CD4-positive, alpha-beta T cell (primary cell): ENCODE results near the gene NEU4. TPM values are rescaled to one million over a fixed set of nuclear protein-coding genes. Genes with fewer than 3 reads are reported as not detected.
A peak's percentile ranks its signal among the peaks of the same experiment; 100 is the strongest.

ENCODE experiments used
- ATAC-seq: fragments of 200-7000 bp; cut with Tn5 transposase; one replicate; pipeline ENCODE4 v1.10.0; 2022; ENCODE audit warnings: mild to moderate bottlenecking; ENCODE audit not compliant: poor library complexity
- CTCF ChIA-PET: fragments of 350-600 bp; sonication (Branson Sonifier 250); formaldehyde crosslinking; loops from one replicate; lab custom pipeline; 2021; ENCODE audit warnings: antibody characterized with exemption, inconsistent platforms; lab: Charles Lee
- POLR2A ChIA-PET: fragments of 350-600 bp; sonication (Branson Sonifier 250); formaldehyde crosslinking; loops from one replicate; lab custom pipeline; 2021; ENCODE audit warnings: antibody characterized with exemption, inconsistent platforms; lab: Charles Lee
- DNase-seq, 14 experiments: peaks; one replicate each; pipeline ENCODE4 v3.0.0-alpha.2; 2013 to 2020; ENCODE audit warnings: mixed read lengths in 2 of 14
- H3K27ac ChIP-seq, 2 donors: one replicate each; pipeline versions ENCODE4 v1.5.1 to v1.7.0; 2013; ENCODE audit warnings: low read length in 2 of 2, low read depth in 1 of 2, mild to moderate bottlenecking in 1 of 2
- H3K27me3 ChIP-seq, 2 experiments: 1 replicate in 1 of 2; 2 replicates in 1 of 2; pipeline versions ENCODE4 v1.6.1 to v1.7.0; 2013; ENCODE audit warnings: low read length in 2 of 2, control low read depth in 1 of 2, mild to moderate bottlenecking in 1 of 2, moderate library complexity in 1 of 2; ENCODE audit not compliant: insufficient read depth in 2 of 2, control insufficient read depth in 1 of 2
- H3K36me3 ChIP-seq: one replicate; pipeline ENCODE4 v1.6.1; 2013; ENCODE audit warnings: low read length, control low read depth; ENCODE audit not compliant: insufficient read depth
- H3K4me1 ChIP-seq: one replicate; pipeline ENCODE4 v1.6.1; 2013; ENCODE audit warnings: low read length, control low read depth; ENCODE audit not compliant: insufficient read depth
- H3K4me3 ChIP-seq: one replicate; pipeline ENCODE4 v1.5.1; 2013; ENCODE audit warnings: mild to moderate bottlenecking, low read length, moderate library complexity
- H3K9me3 ChIP-seq, 2 experiments: 1 replicate in 1 of 2; 2 replicates in 1 of 2; pipeline versions ENCODE4 v1.6.1 to v1.7.0; 2013; ENCODE audit warnings: low read length in 2 of 2, mild to moderate bottlenecking in 2 of 2, control low read depth in 1 of 2, moderate library complexity in 1 of 2; ENCODE audit not compliant: control insufficient read depth in 1 of 2, insufficient read depth in 1 of 2
- H3K27ac Mint-ChIP-seq: one replicate; pipeline ENCODE4 v1.8.0; 2020; ENCODE audit warnings: mixed read lengths
- H3K27me3 Mint-ChIP-seq: one replicate; pipeline ENCODE4 v1.8.0; 2021; ENCODE audit warnings: mixed read lengths
- H3K36me3 Mint-ChIP-seq: one replicate; pipeline ENCODE4 v1.8.0; 2021; ENCODE audit warnings: low read depth, mixed read lengths
- H3K4me1 Mint-ChIP-seq: one replicate; pipeline ENCODE4 v1.8.0; 2021; ENCODE audit warnings: low read depth, mixed read lengths
- H3K4me3 Mint-ChIP-seq: one replicate; pipeline ENCODE4 v1.8.0; 2020; ENCODE audit warnings: mild to moderate bottlenecking, mixed read lengths
- H3K9me3 Mint-ChIP-seq: one replicate; pipeline ENCODE4 v1.8.0; 2020; ENCODE audit warnings: mixed read lengths
- intact Hi-C, 2 experiments: fragments of 100-400 bp; cut with DNase I in 1 of 2; cut with micrococcal nuclease in 1 of 2; formaldehyde crosslinking; loops; one replicate each; pipeline versions ENCODE4 v1.15.1 to v1.9.0; 2023 to 2025; cut with DNase I, micrococcal nuclease
- total RNA-seq, 174 experiments: library from RNA in 2 of 174; stranded (reverse) in 2 of 174; gene quantifications; one replicate each; pipeline ENCODE4 v1.2.3 and lab custom pipeline; 2021 to 2026
- TF ChIP-seq, protein P1 (sequence below): fragments of 200-600 bp; IDR thresholded peaks from one replicate; pipeline ENCODE4 v1.8.0; 2022; ENCODE audit warnings: antibody characterized with exemption, mild to moderate bottlenecking

The NEU4 gene
- total RNA-seq, 2 experiments from 2014 or later = 4.3 to 6.8 TPM

DNA sequence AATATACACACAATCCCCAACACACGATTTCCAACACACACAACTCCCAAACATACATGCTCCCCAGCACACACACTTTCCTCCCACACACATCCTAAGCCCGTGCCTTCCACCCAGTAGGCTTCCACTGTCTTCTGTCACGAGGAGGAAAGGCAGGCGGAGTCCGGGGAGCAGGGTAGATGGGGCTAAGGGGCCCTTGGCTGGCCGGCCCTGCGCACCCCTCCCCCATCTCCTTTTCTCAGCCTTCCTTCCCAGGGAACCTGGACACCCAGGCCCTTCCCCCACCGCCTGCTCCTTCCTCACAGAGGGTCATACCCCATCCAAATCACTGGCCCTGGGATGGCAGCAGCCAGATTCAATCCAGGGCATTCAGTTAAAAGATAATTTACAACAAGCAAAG is 53.1 kb downstream of the NEU4 start:
- POLR2A ChIA-PET = no interaction called here
- H3K36me3 ChIP-seq = no peaks in the 10 kb centered on the region
- H3K4me1 ChIP-seq = peaks cover 93% of the 10 kb centered on the region
- Mint-ChIP-seq H3K4me1 (peaks cover 60% of the 10 kb centered on the region), H3K9me3 (no peaks in the 10 kb centered on the region), H3K27ac (no peak overlapping the region), H3K4me3 (no peak overlapping the region), H3K36me3 (no peaks in the 10 kb centered on the region), H3K27me3 (peaks cover 41% of the 10 kb centered on the region)
- no peaks in the 10 kb centered on the region for H3K9me3 ChIP-seq
- no peak overlapping the region for H3K4me3 ChIP-seq
- ATAC-seq (no peak), DNase-seq (no peak)
- CTCF ChIA-PET = no interaction called here
- no peak overlapping the region for H3K27ac ChIP-seq
- TF ChIP-seq, protein P1, sequence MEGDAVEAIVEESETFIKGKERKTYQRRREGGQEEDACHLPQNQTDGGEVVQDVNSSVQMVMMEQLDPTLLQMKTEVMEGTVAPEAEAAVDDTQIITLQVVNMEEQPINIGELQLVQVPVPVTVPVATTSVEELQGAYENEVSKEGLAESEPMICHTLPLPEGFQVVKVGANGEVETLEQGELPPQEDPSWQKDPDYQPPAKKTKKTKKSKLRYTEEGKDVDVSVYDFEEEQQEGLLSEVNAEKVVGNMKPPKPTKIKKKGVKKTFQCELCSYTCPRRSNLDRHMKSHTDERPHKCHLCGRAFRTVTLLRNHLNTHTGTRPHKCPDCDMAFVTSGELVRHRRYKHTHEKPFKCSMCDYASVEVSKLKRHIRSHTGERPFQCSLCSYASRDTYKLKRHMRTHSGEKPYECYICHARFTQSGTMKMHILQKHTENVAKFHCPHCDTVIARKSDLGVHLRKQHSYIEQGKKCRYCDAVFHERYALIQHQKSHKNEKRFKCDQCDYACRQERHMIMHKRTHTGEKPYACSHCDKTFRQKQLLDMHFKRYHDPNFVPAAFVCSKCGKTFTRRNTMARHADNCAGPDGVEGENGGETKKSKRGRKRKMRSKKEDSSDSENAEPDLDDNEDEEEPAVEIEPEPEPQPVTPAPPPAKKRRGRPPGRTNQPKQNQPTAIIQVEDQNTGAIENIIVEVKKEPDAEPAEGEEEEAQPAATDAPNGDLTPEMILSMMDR = no peak
- intact Hi-C loops = loop anchor here in 1 of 2 experiments (10.0 kb wide), 1 partner anchor 47 kb away; no protein-coding TSS in a partner anchor
- H3K27me3 ChIP-seq = peaks cover 0 to 6% of the 10 kb centered on the region in 2 experiments

DNA sequence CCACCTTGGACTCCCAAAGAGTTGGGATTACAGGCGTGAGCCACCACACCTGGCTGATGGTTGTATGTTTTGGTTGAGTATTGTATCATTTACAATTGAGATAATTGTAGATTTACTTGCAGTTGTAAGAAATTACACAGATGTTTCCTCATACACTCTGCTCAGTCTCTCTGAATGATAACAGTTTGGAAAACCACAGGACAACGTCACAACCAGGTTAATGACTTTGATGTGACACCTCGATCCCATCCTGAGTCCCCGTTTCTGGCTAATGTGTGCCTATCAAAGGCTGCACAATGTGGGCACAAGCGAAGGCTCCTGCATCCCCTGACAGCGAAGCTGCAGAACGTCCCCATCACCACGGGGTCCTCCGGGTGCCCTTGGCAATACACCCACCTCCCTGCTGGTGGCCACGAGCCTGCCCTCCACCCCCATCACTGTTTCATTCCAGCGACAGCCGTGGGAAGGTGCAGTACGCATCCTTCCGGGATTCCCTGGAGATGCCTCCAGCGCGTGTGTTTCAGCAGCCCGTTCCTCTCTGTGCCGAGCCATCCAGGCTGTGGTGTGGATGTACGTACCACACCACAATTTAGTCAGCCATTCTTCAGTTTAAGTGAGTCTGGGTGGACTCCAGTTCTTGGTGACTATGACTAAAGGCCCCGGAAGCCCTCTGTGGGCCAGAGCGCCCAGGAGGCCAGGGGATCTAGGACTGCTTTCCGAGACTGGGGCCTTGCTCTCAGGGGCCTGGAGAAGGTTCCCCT is 54.0 kb downstream of the NEU4 start:
- POLR2A ChIA-PET = no interaction called here
- Histone ChIP-seq H3K4me1 (peaks cover 93% of the 10 kb centered on the region), H3K9me3 (no peaks in the 10 kb centered on the region), H3K27ac (no peak overlapping the region), H3K4me3 (peak overlapping the region; percentile 37), H3K36me3 (no peaks in the 10 kb centered on the region), H3K27me3 (peaks cover 0 to 6% of the 10 kb centered on the region in 2 experiments)
- peaks cover 41% of the 10 kb centered on the region for H3K27me3 Mint-ChIP-seq
- peak overlapping the region; percentile 48 for H3K27ac Mint-ChIP-seq
- H3K4me3 Mint-ChIP-seq = peak overlapping the region; percentile 61
- no peaks in the 10 kb centered on the region for H3K36me3 Mint-ChIP-seq
- intact Hi-C loops = loop anchor here in 1 of 2 experiments (10.0 kb wide), 1 partner anchor 48 kb away; no protein-coding TSS in a partner anchor
- peaks cover 64% of the 10 kb centered on the region for H3K4me1 Mint-ChIP-seq
- H3K9me3 Mint-ChIP-seq = no peaks in the 10 kb centered on the region
- CTCF ChIA-PET = no interaction called here
- ATAC-seq = no peak
- peak in 1 of 14 experiments; percentile 29 for DNase-seq
- TF ChIP-seq, protein P1 = no peak

DNA sequence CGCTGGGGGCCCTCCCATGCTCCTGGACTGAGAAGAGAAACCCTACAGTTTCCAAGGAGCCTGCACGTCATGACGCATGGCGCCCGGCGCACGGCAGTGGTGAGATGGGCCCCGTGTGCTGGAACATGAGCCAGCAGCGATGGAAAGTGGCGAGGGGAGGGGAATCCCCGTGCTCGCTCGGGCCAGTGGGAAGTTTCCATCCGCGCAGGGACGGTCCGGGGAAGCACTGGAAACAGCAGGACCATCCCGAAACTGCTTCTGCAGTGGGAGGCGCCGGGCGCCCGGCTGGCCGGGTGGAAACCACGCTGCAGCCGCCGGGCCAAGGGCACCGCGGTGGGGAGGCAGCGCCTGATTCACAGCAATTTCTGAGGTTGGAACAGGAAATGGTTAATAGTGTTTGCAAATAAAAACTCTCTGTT is 54.6 kb downstream of the NEU4 start:
- Mint-ChIP-seq H3K36me3 (no peaks in the 10 kb centered on the region), H3K4me3 (peak overlapping the region; percentile 61), H3K27ac (peak overlapping the region; percentile 48), H3K27me3 (peaks cover 41% of the 10 kb centered on the region), H3K4me1 (peaks cover 66% of the 10 kb centered on the region), H3K9me3 (no peaks in the 10 kb centered on the region)
- CTCF ChIA-PET = no interaction called here
- peak overlapping the region; percentile 37 for H3K4me3 ChIP-seq
- ATAC-seq (no peak), DNase-seq (peak in 4 of 14 experiments; percentile 38 to 73 (median 63))
- H3K4me1 ChIP-seq = peaks cover 93% of the 10 kb centered on the region
- H3K9me3 ChIP-seq = no peaks in the 10 kb centered on the region
- H3K27ac ChIP-seq = no peak overlapping the region
- POLR2A ChIA-PET = no interaction called here
- H3K36me3 ChIP-seq = no peaks in the 10 kb centered on the region
- TF ChIP-seq, protein P1 = no peak
- H3K27me3 ChIP-seq = peaks cover 0 to 6% of the 10 kb centered on the region in 2 experiments
- intact Hi-C loops = loop anchor here in 1 of 2 experiments (10.0 kb wide), 1 partner anchor 49 kb away; no protein-coding TSS in a partner anchor
